Activated naive CD4-positive, alpha-beta T cell treated with anti-CD3 and anti-CD28 coated beads, Interleukin-2, amount 10 ng/mL, durations not matched to agents 7 days and 5 days (primary cell): Measurements from ENCODE around the gene SCGB2A2.

Experiments used
- CTCF ChIA-PET: fragments of 350-600 bp; sonication (Branson Sonifier 250); formaldehyde crosslinking; loops from one replicate; lab custom pipeline; 2021; ENCODE audit warnings: antibody characterized with exemption; lab: Charles Lee
- DNase-seq: peaks from one replicate; pipeline ENCODE4 v3.0.0-alpha.2; 2020
- H3K27ac Mint-ChIP-seq: one replicate; pipeline ENCODE4 v1.8.0; 2021; ENCODE audit warnings: mild to moderate bottlenecking, moderate library complexity, mixed read lengths
- H3K27me3 Mint-ChIP-seq: one replicate; pipeline ENCODE4 v1.8.0; 2021; ENCODE audit warnings: mild to moderate bottlenecking, mixed read lengths
- H3K36me3 Mint-ChIP-seq: one replicate; pipeline ENCODE4 v1.8.0; 2021; ENCODE audit warnings: mixed read lengths
- H3K4me1 Mint-ChIP-seq: one replicate; pipeline ENCODE4 v1.8.0; 2021; ENCODE audit warnings: mixed read lengths
- H3K4me3 Mint-ChIP-seq: one replicate; pipeline ENCODE4 v1.8.0; 2021; ENCODE audit warnings: mild to moderate bottlenecking, moderate library complexity, mixed read lengths
- H3K9me3 Mint-ChIP-seq: one replicate; pipeline ENCODE4 v1.8.0; 2021; ENCODE audit warnings: mixed read lengths

Gene SCGB2A2

DNA sequence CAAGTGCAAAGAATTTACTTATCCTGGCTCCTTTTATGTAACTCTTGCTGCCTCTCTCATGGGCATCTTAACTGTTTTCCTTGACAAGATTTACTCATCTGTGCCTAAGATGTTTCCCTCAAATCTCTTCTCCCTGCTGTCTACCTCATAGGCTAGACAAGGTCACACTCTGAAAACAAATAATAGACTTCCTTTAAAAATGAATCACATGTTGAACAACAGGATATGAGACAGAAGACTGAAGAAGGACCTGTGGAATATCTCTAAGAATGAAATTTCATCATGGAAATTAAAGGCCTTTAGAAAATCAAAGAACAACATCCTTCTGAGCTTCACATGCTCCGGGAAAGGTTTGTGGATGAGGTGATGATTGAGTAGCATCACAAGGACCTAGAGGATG is 6.0 kb upstream of the SCGB2A2 start:
- no peaks in the 10 kb centered on the region for H3K4me1 Mint-ChIP-seq
- peaks cover 24% of the 10 kb centered on the region for H3K27me3 Mint-ChIP-seq
- H3K4me3 Mint-ChIP-seq, result no peak overlapping the region
- CTCF ChIA-PET, result interaction anchor here (1.3 kb wide), 1 partner anchor 47 kb away, joined by 4 read pairs; no protein-coding TSS in a partner anchor
- no peak overlapping the region for H3K27ac Mint-ChIP-seq
- H3K36me3 Mint-ChIP-seq, result no peaks in the 10 kb centered on the region
- no peak for DNase-seq
- no peaks in the 10 kb centered on the region for H3K9me3 Mint-ChIP-seq

GRCh38 chr11:62266558-62266957 is 3.4 kb upstream of the SCGB2A2 start:
- H3K36me3 Mint-ChIP-seq, result no peaks in the 10 kb centered on the region
- H3K27me3 Mint-ChIP-seq, result peaks cover 20% of the 10 kb centered on the region
- no peak for DNase-seq
- H3K4me3 Mint-ChIP-seq, result no peak overlapping the region
- no peaks in the 10 kb centered on the region for H3K4me1 Mint-ChIP-seq
- H3K27ac Mint-ChIP-seq, result no peak overlapping the region
- H3K9me3 Mint-ChIP-seq, result no peaks in the 10 kb centered on the region
- CTCF ChIA-PET, result no interaction called here

DNA sequence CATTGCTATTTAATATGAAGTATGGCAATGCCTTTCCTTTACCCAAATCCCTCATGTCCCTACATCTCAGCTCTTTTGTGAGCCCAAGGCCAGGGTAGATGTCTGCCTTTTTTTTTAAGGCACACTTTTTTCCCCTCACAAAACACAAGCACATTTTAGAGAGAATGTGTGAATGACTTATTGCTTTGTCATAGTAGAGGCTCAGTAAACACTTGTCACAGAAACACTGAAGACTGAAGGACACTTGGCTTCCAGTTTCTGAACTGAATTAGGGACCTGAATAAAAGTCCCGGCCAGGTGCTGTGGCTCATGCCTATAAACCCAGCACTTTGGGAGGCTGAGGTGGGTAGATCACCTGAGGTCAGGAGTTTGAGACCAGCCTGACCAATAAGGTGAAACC is 2.9 kb upstream of the SCGB2A2 start:
- no peak overlapping the region for H3K27ac Mint-ChIP-seq
- peaks cover 19% of the 10 kb centered on the region for H3K27me3 Mint-ChIP-seq
- H3K36me3 Mint-ChIP-seq, result no peaks in the 10 kb centered on the region

GRCh38 chr11:62267576-62267975 is 2.4 kb upstream of the SCGB2A2 start:
- CTCF ChIA-PET, result no interaction called here
- H3K27ac Mint-ChIP-seq, result no peak overlapping the region
- H3K4me3 Mint-ChIP-seq, result no peak overlapping the region
- no peak for DNase-seq
- H3K27me3 Mint-ChIP-seq, result peaks cover 19% of the 10 kb centered on the region
- H3K4me1 Mint-ChIP-seq, result no peaks in the 10 kb centered on the region
- H3K9me3 Mint-ChIP-seq, result no peaks in the 10 kb centered on the region
- H3K36me3 Mint-ChIP-seq, result no peaks in the 10 kb centered on the region

More for the DNA sequence above, 2.9 kb upstream of the SCGB2A2 start:
- CTCF ChIA-PET, result no interaction called here
- no peak for DNase-seq
- H3K4me3 Mint-ChIP-seq, result no peak overlapping the region
- no peaks in the 10 kb centered on the region for H3K4me1 Mint-ChIP-seq
- H3K9me3 Mint-ChIP-seq, result no peaks in the 10 kb centered on the region

GRCh38 chr11:62273284-62273683 is 3.3 kb downstream of the SCGB2A2 start:
- Mint-ChIP-seq H3K4me3 (no peak overlapping the region), H3K36me3 (no peaks in the 10 kb centered on the region), H3K9me3 (no peaks in the 10 kb centered on the region), H3K27me3 (peaks cover 26% of the 10 kb centered on the region), H3K27ac (no peak overlapping the region), H3K4me1 (no peaks in the 10 kb centered on the region)
- CTCF ChIA-PET, result no interaction called here
- DNase-seq, result no peak

DNA sequence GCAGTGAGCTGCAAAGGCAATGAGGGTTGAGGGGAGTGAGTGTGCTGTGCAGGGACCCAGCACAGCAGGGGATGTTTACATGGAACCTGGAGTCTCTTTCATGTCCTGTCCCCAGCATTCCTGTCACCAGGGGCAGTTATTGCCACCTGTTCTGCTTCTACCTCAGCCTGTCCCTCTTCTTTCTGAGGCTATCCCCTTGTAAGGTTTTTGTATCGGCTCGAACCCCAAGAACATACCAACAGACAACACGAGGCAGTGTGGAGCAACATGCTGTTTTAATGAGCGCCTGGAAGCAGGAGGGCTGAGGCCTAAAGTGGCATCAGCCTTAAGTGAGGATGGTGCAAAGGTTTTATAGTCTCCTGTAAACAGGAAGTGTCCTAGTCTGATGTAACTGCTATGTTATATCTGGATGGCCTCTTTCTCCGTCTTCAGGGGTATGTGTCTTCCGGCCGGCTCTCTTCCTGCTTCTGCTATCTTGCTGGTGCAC is 3.9 kb downstream of the SCGB2A2 start:
- Mint-ChIP-seq H3K27me3 (peaks cover 26% of the 10 kb centered on the region), H3K4me3 (no peak overlapping the region), H3K4me1 (no peaks in the 10 kb centered on the region), H3K27ac (no peak overlapping the region), H3K36me3 (no peaks in the 10 kb centered on the region), H3K9me3 (no peaks in the 10 kb centered on the region)
- no peak for DNase-seq
- CTCF ChIA-PET, result no interaction called here

GRCh38 chr11:62280452-62280851 is 10.5 kb downstream of the SCGB2A2 start:
- CTCF ChIA-PET, result no interaction called here
- H3K27me3 Mint-ChIP-seq, result peaks cover 15% of the 10 kb centered on the region

GRCh38 chr11:62295504-62295903 is 25.5 kb downstream of the SCGB2A2 start:
- Mint-ChIP-seq H3K36me3 (no peaks in the 10 kb centered on the region), H3K9me3 (no peaks in the 10 kb centered on the region), H3K4me3 (no peak overlapping the region), H3K27ac (no peak overlapping the region), H3K4me1 (no peaks in the 10 kb centered on the region), H3K27me3 (peaks cover 30% of the 10 kb centered on the region)
- CTCF ChIA-PET, result no interaction called here
- peak; percentile 50 for DNase-seq

More at GRCh38 chr11:62280452-62280851, 10.5 kb downstream of the SCGB2A2 start:
- Mint-ChIP-seq H3K36me3 (no peaks in the 10 kb centered on the region), H3K9me3 (no peaks in the 10 kb centered on the region), H3K4me1 (no peaks in the 10 kb centered on the region), H3K27ac (no peak overlapping the region), H3K4me3 (no peak overlapping the region)
- DNase-seq, result no peak

DNA sequence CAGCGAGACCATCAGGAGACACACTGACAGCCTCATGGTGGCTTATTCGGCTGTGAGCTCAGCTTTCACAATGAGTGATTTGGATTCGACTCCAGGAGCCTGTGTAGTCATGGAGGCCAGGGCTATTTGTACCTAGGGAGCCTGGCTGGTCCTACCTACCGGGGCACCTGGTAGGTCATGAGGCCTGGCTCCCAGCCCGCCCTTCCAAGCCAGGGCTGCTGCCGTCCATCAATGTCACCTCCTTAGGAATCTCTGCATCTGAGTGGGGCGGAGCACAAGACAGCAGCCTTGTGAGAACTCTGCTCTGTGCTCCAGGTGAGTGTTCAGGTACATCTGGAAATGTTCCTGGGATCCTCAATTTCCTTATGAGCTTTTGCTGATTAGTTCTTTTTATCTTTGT is 29.0 kb downstream of the SCGB2A2 start, which contains the start of gene SCGB1D4:
SCGB1D4 (minus strand) TSS at position 101 of the 400 bp plus-strand sequence; CDS start at position 36, 65 bp downstream.
- CTCF ChIA-PET, result interaction anchor here (1.1 kb wide), 1 partner anchor 12 kb away, joined by 4 read pairs; no protein-coding TSS in a partner anchor
- no peak for DNase-seq
- Mint-ChIP-seq H3K27ac (no peak within 1 kb of the TSS), H3K27me3 (peaks cover 39% of the 10 kb centered on the region), H3K4me1 (no peaks in the 10 kb centered on the region), H3K36me3 (no peaks in the 10 kb centered on the region), H3K4me3 (no peak within 1 kb of the TSS), H3K9me3 (no peaks in the 10 kb centered on the region)

GRCh38 chr11:62306227-62306626 is 36.3 kb downstream of the SCGB2A2 start:
- Mint-ChIP-seq H3K27me3 (peaks cover 30% of the 10 kb centered on the region), H3K4me3 (no peak overlapping the region), H3K36me3 (no peaks in the 10 kb centered on the region), H3K4me1 (peaks cover 5% of the 10 kb centered on the region), H3K9me3 (no peaks in the 10 kb centered on the region), H3K27ac (no peak overlapping the region)
- DNase-seq, result no peak
- CTCF ChIA-PET, result interaction anchor here (1.3 kb wide), 1 partner anchor 17 kb away, joined by 3 read pairs; no protein-coding TSS in a partner anchor

DNA sequence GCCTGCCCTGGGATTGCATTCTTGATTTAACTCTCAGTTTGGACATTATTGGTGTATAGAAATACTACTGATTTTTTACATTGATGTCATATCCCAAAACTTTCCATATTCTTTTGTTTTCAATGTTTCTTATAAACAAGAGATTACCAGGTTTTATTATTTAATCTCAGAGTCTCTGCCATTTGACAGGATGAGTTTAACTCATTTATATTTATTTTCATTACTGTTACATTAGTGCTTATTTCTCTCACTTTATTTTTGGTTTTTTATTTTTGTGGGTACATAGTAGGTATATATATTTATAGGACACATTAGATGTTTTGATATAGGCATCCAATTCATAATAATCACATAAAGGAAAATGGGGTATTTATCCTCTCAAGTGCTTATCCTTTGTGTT is 38.0 kb downstream of the SCGB2A2 start:
- CTCF ChIA-PET, result no interaction called here
- DNase-seq, result no peak
- H3K36me3 Mint-ChIP-seq, result no peaks in the 10 kb centered on the region
- H3K4me1 Mint-ChIP-seq, result peaks cover 16% of the 10 kb centered on the region
- no peak overlapping the region for H3K4me3 Mint-ChIP-seq
- no peaks in the 10 kb centered on the region for H3K9me3 Mint-ChIP-seq
- peaks cover 45% of the 10 kb centered on the region for H3K27me3 Mint-ChIP-seq
- no peak overlapping the region for H3K27ac Mint-ChIP-seq

GRCh38 chr11:62309991-62310390 is 40.0 kb downstream of the SCGB2A2 start:
- H3K4me1 Mint-ChIP-seq, result peaks cover 16% of the 10 kb centered on the region
- DNase-seq, result no peak
- H3K9me3 Mint-ChIP-seq, result no peaks in the 10 kb centered on the region
- CTCF ChIA-PET, result interaction anchor here (1.2 to 2.0 kb wide), 5 partner anchors 8 to 138 kb away, joined by 6 to 10 read pairs (median 8); no protein-coding TSS in a partner anchor
- no peak overlapping the region for H3K4me3 Mint-ChIP-seq
- H3K27ac Mint-ChIP-seq, result no peak overlapping the region
- no peaks in the 10 kb centered on the region for H3K36me3 Mint-ChIP-seq
- H3K27me3 Mint-ChIP-seq, result peaks cover 58% of the 10 kb centered on the region

DNA sequence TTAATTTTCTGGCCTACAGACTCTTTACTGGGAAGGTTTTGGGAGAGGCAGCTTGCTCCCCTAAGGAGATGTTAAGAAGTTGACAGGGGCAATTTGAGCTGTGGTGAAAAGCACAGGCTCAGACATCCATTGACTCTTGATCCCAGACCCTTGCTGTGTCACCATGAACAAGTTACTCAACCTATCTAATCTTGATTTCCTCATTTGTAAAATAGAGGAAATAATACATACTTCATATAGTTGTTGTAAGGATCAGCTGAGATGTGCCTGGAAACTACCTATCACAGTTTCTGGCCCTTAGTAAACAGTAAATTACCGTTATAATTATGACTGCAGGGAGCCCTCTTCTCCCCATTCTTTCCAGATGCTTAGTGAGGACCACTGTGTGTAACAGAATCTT is 45.5 kb downstream of the SCGB2A2 start:
- CTCF ChIA-PET, result interaction anchor here (1.2 kb wide), 1 partner anchor 145 kb away, joined by 4 read pairs; no protein-coding TSS in a partner anchor
- H3K4me3 Mint-ChIP-seq, result no peak overlapping the region
- H3K36me3 Mint-ChIP-seq, result no peaks in the 10 kb centered on the region
- no peak overlapping the region for H3K27ac Mint-ChIP-seq
- no peak for DNase-seq
- no peaks in the 10 kb centered on the region for H3K9me3 Mint-ChIP-seq
- H3K27me3 Mint-ChIP-seq, result peaks cover 41% of the 10 kb centered on the region
- H3K4me1 Mint-ChIP-seq, result peaks cover 14% of the 10 kb centered on the region

- H3K9me3 Mint-ChIP-seq, result no peaks in the 10 kb centered on the region
- CTCF ChIA-PET, result interaction anchor here (0.5 to 2.6 kb wide), 10 partner anchors 10 to 227 kb away, joined by 3 to 12 read pairs (median 4); no protein-coding TSS in a partner anchor
- H3K4me3 Mint-ChIP-seq, result no peak overlapping the region
- H3K27ac Mint-ChIP-seq, result no peak overlapping the region
- H3K27me3 Mint-ChIP-seq, result peaks cover 17% of the 10 kb centered on the region
- no peak for DNase-seq
- no peaks in the 10 kb centered on the region for H3K36me3 Mint-ChIP-seq
- no peaks in the 10 kb centered on the region for H3K4me1 Mint-ChIP-seq
These were observed 52.6 kb downstream of the SCGB2A2 start for GRCh38 chr11:62322524-62322923.
